HG02870 (cell line): ENCODE data around the gene SKI.

ENCODE experiments used
- ATAC-seq: cut with Tn5 transposase; IDR thresholded peaks from one replicate; pipeline ENCODE4 v1.9.1; 2021; ENCODE audit warnings: mild to moderate bottlenecking, moderate library complexity; ENCODE audit not compliant: unreplicated experiment

SKI gene

DNA sequence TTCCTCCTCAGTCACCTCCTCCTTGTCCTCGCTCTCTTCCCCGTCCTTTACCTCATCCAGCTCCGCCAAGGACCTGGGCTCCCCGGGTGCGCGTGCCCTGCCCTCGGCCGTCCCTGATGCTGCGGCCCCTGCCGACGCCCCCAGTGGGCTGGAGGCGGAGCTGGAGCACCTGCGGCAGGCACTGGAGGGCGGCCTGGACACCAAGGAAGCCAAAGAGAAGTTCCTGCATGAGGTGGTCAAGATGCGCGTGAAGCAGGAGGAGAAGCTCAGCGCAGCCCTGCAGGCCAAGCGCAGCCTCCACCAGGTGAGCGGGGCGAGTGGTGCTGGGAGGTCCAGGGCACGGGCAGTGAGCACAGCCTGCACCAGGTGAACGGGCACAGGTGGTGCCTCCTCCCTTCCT is 76.2 kb downstream of the SKI start:
- no peak for ATAC-seq

DNA sequence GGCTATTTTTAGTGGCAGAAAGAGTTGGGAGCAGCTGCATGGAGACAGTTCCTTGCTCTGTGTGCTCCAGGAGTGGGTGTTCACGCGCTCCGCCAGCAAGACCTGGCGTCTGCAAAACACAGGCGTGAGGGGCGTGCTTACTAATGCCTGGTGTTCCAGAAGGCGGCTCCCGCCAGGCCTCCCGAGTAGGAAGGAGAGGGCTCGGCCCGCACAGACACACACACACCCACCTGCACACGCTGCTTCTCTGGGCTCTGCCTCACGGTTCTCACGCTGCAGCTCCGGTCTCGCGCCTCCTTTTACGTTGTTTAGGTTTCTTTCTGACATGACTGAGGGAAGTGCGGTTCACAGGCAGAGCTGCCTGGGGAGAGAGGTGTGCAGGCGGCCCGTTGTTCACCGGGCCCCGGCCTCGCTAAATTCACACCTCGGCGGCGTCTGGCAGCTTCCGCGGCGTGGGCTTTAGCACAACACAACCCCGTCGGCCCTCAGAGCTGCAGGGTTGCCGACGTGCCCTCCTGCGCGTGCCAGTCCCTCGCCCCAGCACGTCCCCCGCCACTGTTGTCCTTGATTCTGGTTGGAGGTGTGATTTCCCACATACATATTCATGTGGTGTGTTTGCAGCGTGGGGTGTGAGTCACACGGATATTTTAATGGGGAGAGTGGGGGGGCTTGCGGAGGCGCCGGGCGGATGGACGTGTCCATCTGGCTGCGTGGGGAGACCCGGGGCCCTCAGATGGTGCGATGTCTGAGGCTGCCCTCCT is 77.0 kb downstream of the SKI start:
- ATAC-seq: no peak

- no peak for ATAC-seq
Observed at GRCh38 chr1:2306151-2306978, 78.2 kb downstream of the SKI start.

DNA sequence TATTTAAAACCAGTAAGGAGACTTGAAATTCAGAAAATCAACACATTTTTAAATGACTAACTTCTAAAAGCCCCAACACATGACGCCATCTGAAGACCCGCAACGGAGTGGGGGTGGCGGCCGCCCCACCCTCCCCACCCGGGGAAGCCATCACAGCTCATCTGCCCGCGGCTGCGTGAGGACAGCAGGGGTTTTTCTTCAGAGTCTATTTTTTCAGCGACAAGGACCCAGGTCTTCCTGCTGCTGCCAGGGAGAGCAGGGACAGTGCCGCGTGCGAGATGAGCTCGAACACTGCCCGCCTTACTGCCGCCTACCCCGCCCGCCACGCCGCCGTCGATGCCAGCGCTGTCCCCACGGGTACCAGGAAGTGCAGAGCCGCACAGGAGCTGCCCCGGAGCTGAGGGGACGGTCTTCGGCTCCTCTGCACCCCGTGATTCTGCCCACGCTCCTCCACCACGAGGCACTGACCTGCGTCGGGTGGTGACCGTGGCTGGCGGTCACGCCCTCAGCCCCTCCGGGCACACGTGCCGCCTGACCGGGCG is 79.0 kb downstream of the SKI start:
- no peak for ATAC-seq

GRCh38 chr1:2307972-2308371 is 79.9 kb downstream of the SKI start:
- ATAC-seq: no peak

DNA sequence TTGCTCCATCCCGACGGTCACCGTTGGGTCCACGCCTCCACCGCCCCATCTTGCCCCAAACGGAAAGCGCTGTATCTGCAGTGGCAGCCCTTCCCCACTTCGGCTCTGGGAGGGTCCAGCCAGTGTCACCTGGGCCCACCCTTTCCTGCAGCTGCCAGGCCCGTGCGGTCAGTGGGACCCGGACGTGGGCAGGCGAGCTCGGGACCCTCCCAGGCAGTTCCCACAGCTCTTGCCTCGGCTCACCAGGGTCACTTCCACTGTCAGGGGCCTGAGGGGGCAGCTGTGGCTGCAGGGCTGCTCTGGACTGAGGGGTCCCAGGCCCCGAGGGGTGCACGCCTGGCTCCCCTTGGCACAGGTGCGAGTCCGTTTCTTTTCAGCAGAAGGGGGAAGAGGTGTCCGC is 80.7 kb downstream of the SKI start:
- no peak for ATAC-seq

- ATAC-seq: no peak
Observed at GRCh38 chr1:2310332-2311183, 82.4 kb downstream of the SKI start.

- ATAC-seq: no peak
Observed at GRCh38 chr1:2311184-2312032, 83.3 kb downstream of the SKI start.

DNA sequence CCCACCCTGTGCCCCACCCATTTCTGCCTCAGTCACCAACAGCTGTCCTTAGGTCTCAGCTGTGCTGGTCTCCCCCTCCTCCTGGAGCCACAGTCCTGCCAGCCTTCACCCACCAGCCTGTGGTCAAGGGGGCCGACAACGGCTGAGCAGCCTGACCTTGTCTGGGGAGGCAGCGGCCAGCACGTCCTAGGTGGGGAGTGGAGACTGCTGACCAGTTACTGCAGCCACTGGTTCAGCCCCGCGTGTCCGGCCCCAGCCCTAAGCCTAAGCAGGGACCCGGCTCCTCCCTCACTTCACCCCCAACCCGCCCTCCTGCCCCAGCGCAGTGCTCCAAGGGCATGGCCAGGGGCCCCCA is 84.0 kb downstream of the SKI start:
- ATAC-seq: no peak

DNA sequence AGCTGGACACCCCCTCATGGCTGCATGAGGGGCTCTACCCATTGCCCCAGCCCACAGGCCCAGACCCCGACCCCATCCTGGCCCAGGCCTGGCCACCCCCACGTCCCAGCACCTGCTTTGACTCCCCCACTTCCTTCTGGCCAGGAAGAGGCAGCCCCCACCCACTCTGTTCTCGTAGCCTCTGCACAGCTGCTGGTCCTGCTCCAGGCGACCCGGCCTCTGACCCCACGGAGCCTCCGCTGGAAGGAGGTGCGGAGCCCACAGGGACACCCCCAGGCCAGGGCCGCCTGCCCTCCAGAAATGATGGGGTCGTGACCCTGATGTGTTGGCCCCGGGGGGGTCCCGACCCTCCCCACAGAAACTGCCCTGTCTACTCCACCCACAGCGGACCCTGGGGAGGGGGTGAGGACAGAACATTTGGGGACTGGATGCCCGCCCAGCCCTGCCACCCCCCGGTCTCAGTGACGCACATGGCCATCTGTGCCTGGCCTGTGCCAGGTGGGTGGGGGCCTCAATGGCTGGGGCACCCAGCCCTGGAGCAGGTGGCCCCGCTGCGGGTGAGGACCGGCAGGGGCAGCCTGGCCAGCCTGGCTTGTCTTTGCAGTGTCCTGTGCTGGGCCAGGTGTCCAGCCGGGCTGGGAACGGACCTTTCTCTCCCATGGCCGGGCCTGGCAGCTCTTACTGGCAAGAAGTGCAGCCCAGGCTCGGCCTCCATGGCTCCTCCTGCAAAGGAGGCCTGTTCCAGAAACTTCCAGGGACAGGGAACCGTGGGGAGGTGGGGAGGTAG is 84.6 kb downstream of the SKI start:
- no peak for ATAC-seq

DNA sequence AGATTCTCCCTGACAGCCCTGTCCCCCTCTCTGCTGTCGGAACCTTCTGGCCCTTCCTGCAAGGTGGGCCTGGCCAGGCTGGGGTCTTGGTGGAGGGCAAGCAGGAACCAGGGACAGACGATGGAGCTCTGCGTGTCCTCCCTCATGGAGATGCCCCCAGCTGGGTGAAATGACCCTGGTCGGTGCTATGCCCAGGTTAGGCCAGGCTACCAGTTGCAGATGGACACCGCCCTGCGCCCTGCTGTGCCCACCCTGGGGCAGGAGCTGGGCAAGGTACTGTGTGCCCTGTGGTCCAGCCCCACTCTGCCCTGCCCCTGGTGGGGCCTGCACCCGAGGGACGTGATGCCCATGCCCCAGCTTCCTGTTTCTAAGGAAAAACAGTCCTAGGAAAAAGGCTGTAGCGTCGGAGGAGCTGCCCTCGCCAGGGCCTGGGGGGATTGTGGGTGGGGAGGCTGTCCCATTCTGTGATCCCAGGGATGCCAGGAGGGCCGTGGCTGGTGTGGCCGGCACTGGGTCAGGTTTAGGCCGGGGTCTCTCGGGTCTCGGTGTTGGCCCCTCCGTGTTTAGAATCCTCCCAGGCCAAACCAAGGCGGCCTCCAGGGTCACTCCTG is 85.6 kb downstream of the SKI start:
- ATAC-seq: no peak

DNA sequence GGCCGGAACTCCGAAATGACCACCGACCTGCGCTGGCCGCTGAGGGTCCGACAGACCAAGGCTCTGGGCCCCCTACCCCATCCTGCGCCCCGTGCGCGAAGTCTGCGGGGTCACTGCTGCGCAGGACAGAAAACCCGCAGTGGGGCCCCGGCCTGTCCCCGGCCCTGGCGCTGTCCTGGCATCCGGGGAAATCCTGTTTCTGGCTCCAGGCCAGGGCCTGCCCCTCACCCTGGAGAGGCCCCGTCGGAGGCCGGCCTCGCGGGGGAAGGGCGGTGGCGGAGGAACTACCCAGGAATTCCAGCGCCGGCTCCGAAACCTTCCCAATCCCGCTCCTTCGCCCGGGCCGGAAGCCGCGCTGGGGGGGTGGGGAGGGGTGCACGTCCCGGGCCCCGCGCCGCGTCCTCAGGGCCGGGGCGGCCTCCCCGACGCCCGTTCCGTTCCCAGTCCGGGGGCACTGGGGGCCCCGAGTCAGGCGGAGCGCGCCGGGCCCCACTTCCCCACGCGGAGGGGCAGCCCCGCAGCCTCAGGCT is 86.2 kb downstream of the SKI start:
- ATAC-seq: no peak

- ATAC-seq: no peak
Observed at GRCh38 chr1:2314803-2315673, 86.9 kb downstream of the SKI start.

DNA sequence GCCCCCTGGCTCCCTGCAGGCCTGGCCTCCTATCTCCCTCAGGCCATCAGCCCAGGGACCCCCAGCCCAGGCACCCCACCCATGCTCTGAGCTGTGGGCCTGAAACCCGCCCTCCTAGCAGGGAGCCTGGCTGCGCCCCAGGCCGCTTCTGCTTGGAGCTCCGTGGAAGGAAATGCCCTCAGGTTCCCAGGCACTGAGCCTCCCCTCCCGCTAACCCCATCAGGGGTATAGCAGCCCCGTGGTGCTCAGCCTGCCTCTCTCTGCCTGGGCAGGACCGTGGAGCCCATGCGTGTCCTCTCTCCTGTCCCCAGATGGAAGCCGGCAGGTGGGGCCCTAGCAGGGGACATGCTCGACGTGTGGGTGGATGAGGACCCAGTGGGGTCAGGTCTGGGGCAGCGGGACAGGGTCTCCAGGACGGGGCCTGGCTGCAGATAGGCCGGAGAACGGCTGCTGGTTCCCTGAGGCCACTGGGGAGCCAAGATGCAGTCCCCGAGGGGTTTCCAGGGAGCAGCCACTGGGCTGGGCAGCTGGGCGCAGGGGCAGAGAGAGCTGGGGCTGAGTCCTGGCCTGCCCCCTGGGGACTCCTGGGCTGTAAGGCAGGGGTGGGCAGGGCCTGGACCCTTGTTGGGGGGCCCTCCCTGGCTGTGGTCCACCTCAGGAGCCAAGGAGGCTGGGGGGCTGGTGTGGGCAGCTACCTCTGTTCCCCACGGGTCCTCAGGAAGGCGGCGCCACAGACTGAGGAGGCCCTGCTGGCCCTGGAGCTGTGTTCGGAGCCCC is 87.7 kb downstream of the SKI start:
- ATAC-seq: no peak

- ATAC-seq: no peak
Observed at GRCh38 chr1:2316451-2316961, 88.4 kb downstream of the SKI start.

GRCh38 chr1:2317230-2318065 is 89.3 kb downstream of the SKI start:
- no peak for ATAC-seq
